T-helper 1 cell treated with Interleukin-12 subunit alpha and Interleukin-12 subunit beta and Interleukin-4 antibody, amounts not matched to agents 30 μg/mL and 1 μg/mL, for 36 hours (primary cell): ENCODE results near the gene PRDM4.

Experiments used
- H3K27ac Mint-ChIP-seq: one replicate; pipeline ENCODE4 v1.8.0; 2021; ENCODE audit warnings: mild to moderate bottlenecking, mixed read lengths
- H3K27me3 Mint-ChIP-seq: one replicate; pipeline ENCODE4 v1.8.0; 2021; ENCODE audit warnings: low read depth, mixed read lengths
- H3K36me3 Mint-ChIP-seq: one replicate; pipeline ENCODE4 v1.8.0; 2021; ENCODE audit warnings: low read depth, mixed read lengths
- H3K4me1 Mint-ChIP-seq: one replicate; pipeline ENCODE4 v1.8.0; 2021; ENCODE audit warnings: low read depth, mixed read lengths
- H3K4me3 Mint-ChIP-seq: one replicate; pipeline ENCODE4 v1.8.0; 2021; ENCODE audit warnings: mild to moderate bottlenecking, moderate library complexity, mixed read lengths
- H3K9me3 Mint-ChIP-seq: one replicate; pipeline ENCODE4 v1.8.0; 2021; ENCODE audit warnings: mixed read lengths

The PRDM4 gene

DNA sequence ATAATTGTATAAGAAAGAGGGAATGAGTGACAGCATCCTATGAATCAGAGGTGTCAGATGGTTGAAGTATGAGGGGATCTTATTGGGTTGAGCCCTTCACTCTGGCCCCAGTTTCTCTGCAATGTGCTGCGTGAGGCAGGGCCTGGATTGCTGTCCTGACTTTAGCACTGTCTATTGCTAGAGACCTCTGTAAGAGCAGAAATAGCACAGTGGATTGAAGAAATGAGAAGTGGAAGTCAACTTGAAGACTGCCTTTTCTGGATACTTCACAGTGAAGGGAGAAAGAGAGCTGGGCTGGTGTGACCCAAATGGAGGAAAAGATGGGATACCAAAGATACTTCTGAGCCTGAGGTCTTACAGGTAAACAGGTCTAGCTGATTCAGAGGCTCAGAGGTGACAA is 19.4 kb upstream of the PRDM4 start:
- H3K4me3 Mint-ChIP-seq: no peak overlapping the region
- H3K4me1 Mint-ChIP-seq: peaks cover 5% of the 10 kb centered on the region
- no peak overlapping the region for H3K27ac Mint-ChIP-seq
- H3K36me3 Mint-ChIP-seq: no peaks in the 10 kb centered on the region
- H3K9me3 Mint-ChIP-seq: no peaks in the 10 kb centered on the region
- H3K27me3 Mint-ChIP-seq: peaks cover 53% of the 10 kb centered on the region

DNA sequence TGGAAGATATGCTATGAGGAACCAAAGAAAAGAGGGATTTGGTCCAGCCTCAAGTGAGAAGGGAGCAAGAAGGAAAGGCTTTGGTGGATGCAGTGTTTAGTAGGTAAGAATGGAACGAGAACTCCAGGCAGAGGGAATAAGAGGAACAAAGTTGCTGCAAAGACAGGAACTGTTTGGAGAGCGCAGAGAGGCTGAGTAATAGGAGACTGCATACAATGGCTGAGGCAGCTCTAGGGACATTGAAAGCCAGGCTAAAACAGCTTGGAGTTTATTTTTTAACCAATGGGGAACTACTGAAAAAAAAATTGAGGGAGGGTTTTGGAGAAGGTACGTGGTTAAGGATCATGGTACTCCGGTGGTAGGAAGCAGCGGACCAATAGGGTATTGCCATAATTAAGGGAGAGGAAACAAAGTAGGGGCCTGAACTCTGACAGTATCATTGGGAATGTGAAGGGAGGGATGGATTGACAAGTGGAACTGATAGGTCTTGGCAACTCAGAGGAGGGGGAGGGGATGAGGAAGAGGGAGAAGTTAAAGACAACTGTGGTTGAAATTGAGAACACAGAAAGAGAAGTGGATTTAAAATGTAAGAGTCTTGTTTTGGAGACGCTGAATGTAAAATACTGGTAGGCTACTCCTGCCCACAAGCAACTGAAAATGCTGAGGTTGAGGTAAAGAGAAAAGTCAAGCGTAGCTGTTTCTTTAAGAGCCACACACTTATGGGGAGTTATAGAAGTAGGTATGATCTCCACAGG is 18.3 kb upstream of the PRDM4 start:
- Mint-ChIP-seq H3K4me3 (no peak overlapping the region), H3K27ac (no peak overlapping the region), H3K27me3 (peaks cover 62% of the 10 kb centered on the region), H3K36me3 (no peaks in the 10 kb centered on the region), H3K4me1 (peaks cover 11% of the 10 kb centered on the region), H3K9me3 (no peaks in the 10 kb centered on the region)

DNA sequence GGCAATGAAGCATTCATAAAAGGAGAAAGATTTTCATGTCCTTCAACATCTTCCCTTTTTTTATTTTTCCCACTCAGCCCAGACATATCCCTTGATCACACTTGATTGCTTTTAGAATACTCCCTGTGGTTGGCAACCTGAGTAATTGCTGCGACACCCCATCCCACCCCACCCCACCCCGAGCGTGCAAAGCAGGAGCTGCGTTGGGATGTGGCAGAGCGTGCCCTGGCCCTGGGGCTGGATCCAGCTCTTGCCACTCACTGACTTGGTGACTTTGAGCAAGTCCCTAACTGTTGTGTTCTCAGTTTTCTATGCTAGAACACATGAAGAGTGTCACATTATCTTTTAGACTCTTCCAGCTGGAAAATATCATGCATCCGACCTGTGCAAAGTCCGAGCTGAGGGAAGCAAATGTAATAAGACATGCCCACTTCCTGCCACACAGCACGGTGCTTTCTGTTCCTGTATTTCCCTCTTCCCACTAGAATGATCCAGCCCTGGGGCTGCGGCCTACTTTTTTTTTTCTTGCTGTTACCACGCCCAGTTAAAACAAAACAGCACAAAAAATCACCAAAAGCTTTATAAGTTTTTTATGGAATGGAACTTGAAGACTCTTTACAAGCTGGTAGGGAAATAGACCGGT is 17.6 kb upstream of the PRDM4 start:
- Mint-ChIP-seq H3K36me3 (no peaks in the 10 kb centered on the region), H3K4me3 (no peak overlapping the region), H3K4me1 (peaks cover 14% of the 10 kb centered on the region), H3K27ac (no peak overlapping the region), H3K27me3 (peaks cover 70% of the 10 kb centered on the region), H3K9me3 (no peaks in the 10 kb centered on the region)

DNA sequence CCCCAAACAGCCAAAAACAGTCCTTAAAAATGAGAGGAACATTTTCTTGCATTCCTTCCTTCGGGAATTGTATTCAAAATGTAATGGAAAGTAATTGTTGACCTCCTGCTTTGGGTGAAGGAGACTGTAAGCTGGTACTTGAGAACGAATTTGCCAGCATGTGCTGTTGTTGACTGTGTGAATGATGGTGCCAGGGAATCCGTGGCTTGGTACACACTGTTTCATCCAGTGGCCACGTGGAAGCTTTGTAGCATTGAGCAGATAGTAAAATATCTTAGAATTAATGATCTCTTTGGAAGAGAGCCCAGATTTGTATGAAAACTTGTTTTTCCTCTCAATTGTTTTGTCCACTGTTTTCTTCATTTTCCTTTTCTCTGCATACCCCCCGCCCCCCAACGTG is 15.2 kb upstream of the PRDM4 start:
- H3K36me3 Mint-ChIP-seq: no peaks in the 10 kb centered on the region
- H3K27me3 Mint-ChIP-seq: peaks cover 73% of the 10 kb centered on the region
- no peak overlapping the region for H3K4me3 Mint-ChIP-seq
- no peaks in the 10 kb centered on the region for H3K9me3 Mint-ChIP-seq
- H3K27ac Mint-ChIP-seq: no peak overlapping the region
- peaks cover 14% of the 10 kb centered on the region for H3K4me1 Mint-ChIP-seq

DNA sequence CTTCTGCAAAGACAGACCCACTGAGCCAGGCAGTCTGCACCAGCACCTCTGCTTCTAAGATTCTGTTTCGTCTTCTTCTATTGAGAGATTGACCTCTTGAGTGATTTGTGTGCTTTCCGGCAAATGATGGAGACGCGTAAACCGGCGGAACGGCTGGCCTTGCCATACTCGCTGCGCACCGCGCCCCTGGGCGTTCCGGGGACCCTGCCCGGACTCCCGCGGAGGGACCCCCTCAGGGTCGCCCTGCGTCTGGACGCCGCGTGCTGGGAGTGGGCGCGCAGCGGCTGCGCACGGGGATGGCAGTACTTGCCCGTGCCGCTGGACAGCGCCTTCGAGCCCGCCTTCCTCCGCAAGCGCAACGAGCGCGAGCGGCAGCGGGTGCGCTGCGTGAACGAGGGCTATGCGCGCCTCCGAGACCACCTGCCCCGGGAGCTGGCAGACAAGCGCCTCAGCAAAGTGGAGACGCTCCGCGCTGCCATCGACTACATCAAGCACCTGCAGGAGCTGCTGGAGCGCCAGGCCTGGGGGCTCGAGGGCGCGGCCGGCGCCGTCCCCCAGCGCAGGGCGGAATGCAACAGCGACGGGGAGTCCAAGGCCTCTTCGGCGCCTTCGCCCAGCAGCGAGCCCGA is 14.3 kb upstream of the PRDM4 start:
- H3K4me1 Mint-ChIP-seq: peaks cover 14% of the 10 kb centered on the region
- peak overlapping the region; percentile 28 for H3K4me3 Mint-ChIP-seq
- peaks cover 77% of the 10 kb centered on the region for H3K27me3 Mint-ChIP-seq
- H3K36me3 Mint-ChIP-seq: no peaks in the 10 kb centered on the region
- H3K9me3 Mint-ChIP-seq: no peaks in the 10 kb centered on the region
- H3K27ac Mint-ChIP-seq: no peak overlapping the region

DNA sequence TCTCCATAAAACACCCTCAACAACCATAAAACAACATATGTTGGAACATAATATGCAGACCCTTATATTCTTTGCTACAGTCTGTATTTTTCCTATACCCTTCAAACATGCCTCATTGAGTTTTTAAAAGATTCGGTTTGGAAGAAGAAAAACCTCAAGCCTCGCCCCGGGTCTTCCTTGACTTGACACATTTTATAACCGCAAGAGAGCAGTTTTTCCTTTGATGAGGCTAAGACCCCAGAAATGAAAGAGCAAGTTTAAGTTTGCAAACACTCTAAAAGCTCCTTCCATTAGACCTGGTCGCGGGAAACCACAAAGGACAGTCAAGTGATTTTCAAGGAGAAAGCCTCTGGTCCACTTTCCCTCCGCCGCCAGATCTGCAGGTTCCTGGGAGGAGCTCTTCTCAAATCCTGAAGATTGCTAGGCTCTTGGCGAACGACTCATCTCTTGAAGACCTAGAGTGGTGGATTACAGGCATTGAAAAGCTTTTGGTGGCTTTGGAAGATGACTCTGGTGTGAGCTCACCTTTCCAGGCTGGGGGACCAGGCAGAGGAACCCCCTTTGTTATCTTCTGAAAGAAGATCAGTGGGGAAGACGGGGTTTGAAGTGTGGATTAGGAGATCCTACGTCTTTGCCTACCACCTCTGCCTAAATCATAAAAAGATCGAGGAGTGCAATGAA is 13.6 kb upstream of the PRDM4 start, which contains the start of gene ASCL4:
Gene ASCL4, plus strand, starts transcription at position 356 of the 681 bp plus-strand sequence. CDS start 515 bp downstream, outside the sequence.
- H3K27me3 Mint-ChIP-seq: peaks cover 71% of the 10 kb centered on the region
- H3K4me3 Mint-ChIP-seq: peak within 1 kb of the TSS; percentile 28
- no peaks in the 10 kb centered on the region for H3K36me3 Mint-ChIP-seq
- no peaks in the 10 kb centered on the region for H3K9me3 Mint-ChIP-seq
- no peak within 1 kb of the TSS for H3K27ac Mint-ChIP-seq
- H3K4me1 Mint-ChIP-seq: peaks cover 14% of the 10 kb centered on the region

DNA sequence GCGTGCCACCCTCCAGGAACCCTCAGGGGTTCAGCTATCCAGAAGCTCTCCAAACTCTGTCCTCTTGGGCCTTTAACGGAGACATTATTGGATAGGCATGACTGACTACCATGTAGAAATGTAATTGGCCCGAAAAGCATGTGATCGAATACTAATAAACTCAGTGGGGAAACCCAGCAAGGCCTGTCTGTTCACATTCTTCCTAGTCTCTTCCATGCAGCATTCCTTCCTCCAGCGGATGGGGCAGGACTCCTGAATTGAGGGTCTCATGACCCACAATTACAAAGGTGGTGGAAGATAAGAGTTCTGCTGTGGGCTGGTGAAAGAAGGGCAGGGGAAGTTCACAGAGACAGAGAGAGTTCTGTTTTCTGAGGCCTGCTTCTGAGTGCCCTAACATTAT is 6.5 kb upstream of the PRDM4 start:
- no peak overlapping the region for H3K27ac Mint-ChIP-seq
- H3K9me3 Mint-ChIP-seq: peaks cover 3% of the 10 kb centered on the region
- H3K27me3 Mint-ChIP-seq: peaks cover 31% of the 10 kb centered on the region
- H3K4me3 Mint-ChIP-seq: no peak overlapping the region
- H3K36me3 Mint-ChIP-seq: no peaks in the 10 kb centered on the region
- no peaks in the 10 kb centered on the region for H3K4me1 Mint-ChIP-seq

DNA sequence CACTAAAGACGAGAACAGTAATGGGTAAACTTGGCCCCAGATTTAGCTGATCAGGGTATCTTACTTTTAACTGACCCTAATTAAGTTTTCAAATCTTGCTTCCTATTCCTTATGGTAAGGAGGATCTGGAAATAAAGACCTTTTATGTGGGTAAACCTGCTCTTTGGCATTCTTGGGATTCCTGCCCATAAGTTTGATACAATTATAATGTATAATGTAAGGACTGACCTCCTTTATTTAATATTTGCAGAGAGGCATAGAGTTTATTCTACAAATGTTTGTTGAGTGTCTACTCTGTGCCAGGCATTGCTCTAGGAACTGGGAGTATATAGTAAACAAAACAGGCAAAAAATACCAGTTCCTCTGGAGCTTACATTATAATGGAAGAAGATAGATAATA is 4.4 kb upstream of the PRDM4 start:
- Mint-ChIP-seq H3K4me3 (no peak overlapping the region), H3K27ac (no peak overlapping the region), H3K9me3 (peaks cover 5% of the 10 kb centered on the region), H3K4me1 (peaks cover 3% of the 10 kb centered on the region), H3K27me3 (peaks cover 26% of the 10 kb centered on the region), H3K36me3 (peaks cover 2% of the 10 kb centered on the region)

DNA sequence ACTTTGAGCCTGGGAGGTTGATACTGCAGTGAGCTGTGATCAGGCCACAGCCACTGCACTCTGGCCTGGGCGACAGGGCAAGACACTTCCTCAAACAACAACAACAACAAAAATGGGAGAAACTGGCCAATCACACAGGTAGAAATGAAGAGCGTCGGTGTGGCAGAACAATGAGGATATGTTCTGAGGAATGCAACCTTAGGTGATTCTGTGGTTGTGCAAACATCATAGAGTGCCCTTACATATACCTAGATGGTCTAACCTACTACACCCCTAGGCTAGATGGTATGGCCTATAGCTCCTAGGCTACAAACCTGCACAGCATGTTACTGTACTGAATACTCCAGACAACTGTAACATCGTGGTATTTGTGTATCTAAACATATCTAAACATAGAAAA is 3.7 kb upstream of the PRDM4 start:
- Mint-ChIP-seq H3K9me3 (peaks cover 5% of the 10 kb centered on the region), H3K4me3 (no peak overlapping the region), H3K27ac (no peak overlapping the region), H3K27me3 (peaks cover 24% of the 10 kb centered on the region), H3K4me1 (peaks cover 10% of the 10 kb centered on the region), H3K36me3 (peaks cover 7% of the 10 kb centered on the region)

DNA sequence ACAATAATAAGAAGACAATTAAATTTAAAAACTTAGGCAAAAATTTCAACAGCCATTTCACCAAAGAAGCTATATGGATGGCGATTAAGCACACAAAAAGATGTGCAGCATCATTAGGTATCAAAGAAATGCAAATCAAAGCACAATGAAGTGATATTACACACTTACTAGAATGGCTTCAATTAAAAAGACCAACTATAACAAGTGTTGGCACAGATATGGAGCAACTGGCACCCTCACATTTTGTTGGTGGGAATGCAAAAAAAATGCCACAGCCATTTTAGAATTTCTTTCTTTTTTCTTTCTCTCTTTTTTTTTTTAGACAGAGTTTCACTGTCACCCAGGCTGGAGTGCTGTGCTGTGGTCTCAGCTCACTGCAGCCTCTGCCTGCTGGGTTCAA is 1.9 kb upstream of the PRDM4 start:
- H3K27me3 Mint-ChIP-seq: peaks cover 24% of the 10 kb centered on the region
- peaks cover 5% of the 10 kb centered on the region for H3K9me3 Mint-ChIP-seq
- no peak overlapping the region for H3K27ac Mint-ChIP-seq

DNA sequence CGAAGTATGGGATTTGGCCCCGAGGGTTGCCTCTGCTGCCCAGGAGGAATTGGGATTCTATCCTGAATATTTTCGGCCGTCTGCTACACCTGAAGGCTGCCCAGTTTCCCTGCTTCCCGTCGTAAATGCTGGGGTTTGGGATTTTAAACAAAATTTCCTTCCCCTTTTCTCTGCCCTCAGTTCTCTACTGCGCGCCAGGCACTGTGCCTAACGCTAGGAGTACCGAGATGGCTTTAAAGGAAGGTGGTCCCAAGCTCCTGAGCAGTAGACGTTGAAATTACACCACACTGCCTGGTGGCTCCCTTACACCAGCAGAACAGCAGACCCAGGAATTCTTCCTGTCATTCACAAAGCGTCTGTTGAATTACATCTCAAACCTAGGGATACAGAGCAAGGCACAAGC is 566 bp upstream of the PRDM4 start:
- Mint-ChIP-seq H3K27ac (peak overlapping the region; percentile 75), H3K27me3 (peaks cover 13% of the 10 kb centered on the region), H3K36me3 (peaks cover 15% of the 10 kb centered on the region), H3K9me3 (peaks cover 5% of the 10 kb centered on the region), H3K4me1 (peaks cover 27% of the 10 kb centered on the region), H3K4me3 (peak overlapping the region; percentile 81)

More for the DNA sequence above, 1.9 kb upstream of the PRDM4 start:
- H3K36me3 Mint-ChIP-seq: peaks cover 10% of the 10 kb centered on the region
- no peak overlapping the region for H3K4me3 Mint-ChIP-seq
- H3K4me1 Mint-ChIP-seq: peaks cover 24% of the 10 kb centered on the region

DNA sequence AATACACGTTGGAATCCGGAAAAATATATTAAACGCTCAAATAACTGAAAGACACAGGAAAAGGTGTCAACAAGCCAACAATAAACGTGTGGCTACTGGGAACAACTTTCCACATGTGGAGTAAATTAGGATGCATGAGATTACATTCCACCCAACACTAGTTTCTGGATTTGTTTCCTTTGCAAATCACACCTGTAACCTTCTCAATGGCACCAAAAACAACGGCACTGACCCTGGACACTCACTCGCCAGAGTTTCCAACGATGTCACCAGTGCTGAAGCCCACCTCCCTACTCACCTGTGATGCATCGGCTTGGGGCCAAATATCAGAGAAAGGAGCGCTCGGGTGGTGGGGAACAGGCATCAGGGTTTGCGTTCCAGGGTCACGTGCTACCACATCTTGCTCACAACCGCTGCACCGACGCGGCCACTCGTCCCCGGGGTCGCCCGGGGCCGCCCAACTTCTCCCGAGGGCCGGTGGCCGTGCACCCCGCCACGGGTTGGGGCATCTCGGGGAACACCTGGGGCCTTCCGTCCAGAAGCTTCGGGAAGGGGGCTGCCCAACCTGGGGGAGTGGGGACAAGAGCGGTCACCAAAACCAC is 629 bp downstream of the PRDM4 start:
- Mint-ChIP-seq H3K27ac (peak overlapping the region; percentile 87), H3K4me3 (peak overlapping the region; percentile 91), H3K4me1 (peaks cover 27% of the 10 kb centered on the region)

DNA sequence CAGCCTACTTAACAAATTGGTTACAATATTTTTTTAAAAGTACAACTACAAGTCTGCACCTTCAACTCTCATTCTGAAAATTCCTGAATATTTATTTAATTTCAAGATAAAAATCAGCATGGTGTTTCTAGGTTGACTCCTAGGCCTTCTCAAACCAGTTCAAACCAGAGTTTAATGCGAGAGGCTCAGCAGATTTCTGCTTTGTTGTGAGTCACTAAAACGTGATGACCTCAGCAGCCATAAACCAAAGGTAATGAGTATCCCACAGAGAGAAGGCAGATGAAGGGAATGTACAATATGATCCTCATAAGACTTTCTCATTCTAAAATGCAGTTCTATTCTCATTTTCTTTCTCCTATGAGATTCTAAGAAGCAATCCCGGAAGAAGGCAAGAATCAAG is 1.5 kb downstream of the PRDM4 start:
- Mint-ChIP-seq H3K4me3 (peak overlapping the region; percentile 91), H3K36me3 (peaks cover 18% of the 10 kb centered on the region), H3K27me3 (peaks cover 10% of the 10 kb centered on the region), H3K4me1 (peaks cover 27% of the 10 kb centered on the region), H3K9me3 (peaks cover 5% of the 10 kb centered on the region), H3K27ac (peak overlapping the region; percentile 87)

More for the DNA sequence above, 629 bp downstream of the PRDM4 start:
- Mint-ChIP-seq H3K9me3 (peaks cover 5% of the 10 kb centered on the region), H3K27me3 (peaks cover 12% of the 10 kb centered on the region), H3K36me3 (peaks cover 18% of the 10 kb centered on the region)

DNA sequence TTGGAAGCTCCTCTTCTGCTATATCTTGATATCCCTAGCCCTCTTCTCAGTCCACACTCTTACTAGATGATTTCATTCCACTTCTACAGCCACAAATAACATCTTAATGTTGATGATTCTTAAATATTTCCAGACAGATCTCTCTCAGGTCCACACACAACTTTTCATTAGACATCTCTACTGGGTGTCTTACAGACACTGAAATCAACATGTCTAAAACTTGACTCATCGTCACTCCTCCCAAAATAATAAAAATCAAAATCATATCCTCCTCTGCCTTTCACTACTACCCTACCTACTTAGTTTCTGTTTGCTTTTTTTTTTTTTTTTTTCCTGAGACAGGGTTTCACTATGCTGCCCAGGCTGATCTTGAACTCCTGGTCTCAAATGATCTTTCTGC is 11.9 kb downstream of the PRDM4 start:
- Mint-ChIP-seq H3K27me3 (no peaks in the 10 kb centered on the region), H3K36me3 (peaks cover 35% of the 10 kb centered on the region), H3K4me1 (peaks cover 2% of the 10 kb centered on the region), H3K4me3 (no peak overlapping the region), H3K9me3 (no peaks in the 10 kb centered on the region), H3K27ac (no peak overlapping the region)
